T-helper 1 cell (primary cell): ENCODE data around the gene TRAPPC6A.
"Not testable (repeated sequence)": the region's sequence is repeated elsewhere in the genome, so short reads cannot be mapped to it uniquely, and the experiment has no call there.

Experiments used
- DNase-seq, 5 donors: peaks; one replicate each; pipeline ENCODE4 v3.0.0-alpha.2; 2012 to 2020

The TRAPPC6A gene

DNA sequence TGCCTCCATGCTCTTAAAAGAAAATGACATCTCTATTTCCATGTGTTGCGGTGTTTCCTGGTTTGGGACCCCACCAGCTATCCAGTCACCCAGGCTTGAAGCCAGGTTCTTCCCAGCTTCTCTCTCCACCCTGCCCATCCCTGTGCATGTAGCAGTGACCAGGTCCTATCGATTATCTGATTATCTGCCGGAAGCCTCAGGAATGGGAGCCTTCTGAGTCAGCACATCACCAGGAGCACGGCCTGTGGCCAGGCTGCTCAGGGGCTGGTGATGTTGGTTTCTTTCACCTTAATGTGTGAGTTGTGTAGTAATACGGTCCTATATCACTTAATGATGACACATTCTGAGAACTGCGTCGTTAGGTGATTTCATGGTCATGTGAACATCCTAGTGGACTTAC, 51.4 kb downstream of the TRAPPC6A start:
- DNase-seq, result no peak

GRCh38 chr19:45125975-45126493, 52.0 kb downstream of the TRAPPC6A start:
- DNase-seq, result peak; percentile 33 to 52 (median 41)

DNA sequence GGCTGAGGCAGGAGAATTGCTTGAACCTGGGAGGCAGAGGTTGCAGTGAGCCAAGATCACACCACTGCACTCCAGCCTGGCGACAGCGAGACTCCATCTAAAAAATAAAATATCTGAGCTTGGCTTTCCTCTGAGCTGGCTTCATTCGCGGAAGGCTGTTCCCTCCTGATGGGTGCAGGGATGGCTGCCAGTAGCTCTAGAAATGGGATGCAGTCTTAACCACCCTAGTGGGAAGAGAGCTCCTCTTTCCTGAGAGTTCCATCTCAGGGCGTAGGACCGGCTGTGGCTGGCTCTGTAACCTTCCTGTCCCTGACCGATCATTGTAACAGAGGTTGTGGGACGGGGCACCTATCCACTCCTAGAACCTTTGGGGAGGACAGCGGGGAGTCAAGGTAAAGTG, 52.7 kb downstream of the TRAPPC6A start:
- no peak for DNase-seq

GRCh38 chr19:45124021-45124420, 54.0 kb downstream of the TRAPPC6A start:
- DNase-seq, result no peak

- DNase-seq, result no peak
Observed at GRCh38 chr19:45123440-45123850, 54.6 kb downstream of the TRAPPC6A start.

DNA sequence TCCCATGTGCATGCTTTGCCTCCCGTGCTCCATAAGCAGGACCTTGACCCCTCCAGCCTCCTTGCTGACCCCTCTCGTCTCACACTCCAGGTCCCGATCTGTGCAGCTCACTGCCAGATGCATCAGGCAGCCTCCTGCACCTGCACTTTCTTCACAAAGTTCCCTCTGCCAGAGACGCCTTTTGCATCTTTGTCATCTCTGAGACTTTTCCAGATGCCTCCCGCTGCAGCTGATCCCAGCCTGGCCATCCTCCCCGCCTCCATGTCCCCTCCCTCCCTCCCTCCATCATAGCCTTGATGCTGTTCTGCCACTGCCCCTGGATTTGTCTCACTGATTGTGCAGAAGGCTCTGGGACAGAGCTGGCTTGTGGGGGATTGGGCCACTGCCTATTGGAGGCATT, 55.2 kb downstream of the TRAPPC6A start:
- DNase-seq, result no peak

GRCh38 chr19:45121827-45122345, 56.2 kb downstream of the TRAPPC6A start:
- no peak for DNase-seq

GRCh38 chr19:45119582-45119981, 58.5 kb downstream of the TRAPPC6A start:
- DNase-seq, result no peak

DNA sequence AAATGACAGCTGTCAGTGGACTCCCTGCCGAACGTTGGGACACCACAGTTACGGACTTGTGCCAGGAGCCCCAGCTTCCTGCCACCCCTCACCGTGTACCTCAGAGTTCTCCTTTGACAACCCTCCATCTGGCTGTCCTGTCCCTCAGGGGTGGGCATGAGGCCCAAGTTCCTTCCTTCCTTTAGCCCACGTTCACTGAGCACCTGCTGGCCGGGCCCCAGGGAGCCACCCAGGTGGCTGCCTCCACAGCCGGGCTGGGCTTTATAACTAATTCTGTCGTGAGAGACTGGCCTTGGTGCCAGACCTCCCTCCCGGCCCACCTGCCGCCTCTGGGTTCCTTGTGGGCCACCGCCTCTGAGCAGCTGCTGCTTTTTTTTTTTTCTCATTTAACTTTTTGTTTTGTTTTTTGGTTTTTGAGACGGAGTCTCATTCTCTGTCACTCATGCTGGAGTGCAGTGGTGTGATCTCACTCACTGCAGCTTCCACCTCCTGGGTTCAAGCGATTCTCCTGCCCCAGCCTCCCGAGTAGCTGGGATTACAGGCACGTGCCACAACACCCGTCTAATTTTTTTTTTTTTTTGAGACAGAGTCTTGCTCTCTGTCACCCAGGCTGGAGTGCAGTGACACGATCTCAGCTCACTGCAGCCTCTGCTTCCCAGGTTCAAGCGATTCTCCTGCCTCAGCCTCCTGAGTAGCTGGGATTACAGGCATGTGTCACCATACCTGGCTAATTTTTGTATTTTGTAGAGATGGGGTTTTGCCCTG, 59.3 kb downstream of the TRAPPC6A start:
- not testable (repeated sequence) for DNase-seq

GRCh38 chr19:45118106-45118505, 59.9 kb downstream of the TRAPPC6A start:
- DNase-seq, result no peak

DNA sequence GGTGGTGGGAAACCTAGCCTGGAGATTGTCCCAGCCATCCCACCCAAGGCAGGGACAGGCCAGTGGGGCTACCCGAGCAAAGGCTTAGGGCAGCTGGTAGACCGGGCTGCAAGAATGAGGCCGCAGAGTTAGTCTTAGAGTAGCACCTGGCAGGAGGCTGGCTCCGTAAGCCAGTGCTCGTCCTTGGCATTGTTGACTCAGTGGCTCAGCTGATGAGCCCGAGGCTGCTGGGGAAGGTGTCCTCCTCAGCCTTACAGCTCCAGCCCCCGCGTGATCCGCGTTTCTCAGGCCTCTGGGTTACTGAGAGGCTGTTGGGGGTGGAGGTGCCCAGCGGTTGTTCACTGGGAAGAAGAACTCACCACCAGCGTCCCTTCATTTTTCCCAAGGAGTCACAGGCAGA, 60.4 kb downstream of the TRAPPC6A start:
- DNase-seq, result no peak

DNA sequence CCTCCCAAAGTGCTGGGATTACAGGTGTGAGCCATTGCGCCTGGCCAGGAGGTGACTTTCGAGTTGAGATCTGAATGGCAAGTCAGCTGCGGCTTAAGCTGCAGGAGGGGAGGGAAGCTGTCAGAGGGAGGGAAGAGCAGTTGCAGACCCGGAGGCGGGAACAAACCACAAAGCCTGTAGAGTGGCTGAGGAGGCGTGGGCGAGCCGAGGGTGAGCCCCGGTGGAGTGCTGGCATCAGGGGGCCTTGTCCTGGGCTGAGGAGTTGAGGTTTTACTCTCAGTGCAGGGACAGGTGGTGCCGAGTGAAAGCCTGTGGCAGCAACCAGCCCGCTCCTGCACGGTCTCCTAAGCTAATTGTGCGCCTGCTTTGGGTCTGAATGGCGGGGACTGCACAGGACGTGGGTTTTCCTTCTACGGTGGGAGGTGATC, 60.9 kb downstream of the TRAPPC6A start:
- DNase-seq, result peak in 1 of 5 donors; percentile 31

GRCh38 chr19:45115809-45116615, 62.0 kb downstream of the TRAPPC6A start:
- no peak for DNase-seq

GRCh38 chr19:45114116-45114515, 63.9 kb downstream of the TRAPPC6A start:
- no peak for DNase-seq

DNA sequence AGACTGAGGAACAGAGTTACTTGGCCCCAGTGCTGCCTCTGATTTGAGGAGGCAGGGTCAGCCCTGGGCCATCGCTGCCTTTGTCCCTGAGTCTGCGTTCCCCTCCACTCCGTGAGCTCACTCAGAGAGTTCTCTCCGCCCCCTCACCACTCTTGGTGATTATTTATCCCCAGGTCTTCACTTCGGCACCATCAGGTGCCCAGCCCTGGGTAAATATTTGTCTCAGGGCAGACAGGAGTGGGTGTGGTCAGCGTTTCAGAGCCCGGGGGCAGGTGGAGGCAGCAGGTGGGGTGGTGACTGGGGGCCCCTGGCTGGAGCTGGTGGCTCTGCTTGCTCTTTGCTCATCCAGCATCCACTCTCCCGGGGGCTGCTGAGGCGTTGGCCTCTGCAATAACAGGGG, 64.4 kb downstream of the TRAPPC6A start:
- no peak for DNase-seq
